Breast epithelium (tissue), 4 donors: Measurements from ENCODE around the gene NLRP6. TPM values are rescaled to one million over a fixed set of nuclear protein-coding genes. Genes with fewer than 3 reads are reported as not detected.
A peak's percentile ranks its signal among the peaks of the same experiment; 100 is the strongest.

Experiments used
- DNase-seq, 2 donors: peaks; one replicate each; pipeline ENCODE4 v3.0.0-alpha.2; 2019; ENCODE audit warnings: low spot score in 2 of 2
- H3K27ac ChIP-seq, 2 donors: fragments of 200-600 bp; sonication (generic) in 1 of 2; one replicate each; pipeline ENCODE4 v1.5.1; 2016 to 2019; ENCODE audit warnings: mild to moderate bottlenecking in 1 of 2
- H3K27me3 ChIP-seq, 2 donors: fragments of 200-600 bp; sonication (generic) in 1 of 2; one replicate each; pipeline versions ENCODE4 v1.5.1 to v1.6.0; 2017 to 2019; ENCODE audit warnings: control low read depth in 1 of 2, mild to moderate bottlenecking in 1 of 2
- H3K36me3 ChIP-seq: fragments of 200-600 bp; one replicate; pipeline ENCODE4 v1.5.1; 2019
- H3K4me1 ChIP-seq, 2 donors: fragments of 200-600 bp; sonication (generic); one replicate each; pipeline ENCODE4 v1.5.1; 2016 to 2019; ENCODE audit warnings: control low read depth in 1 of 2
- H3K4me3 ChIP-seq, 3 donors: fragments of 200-600 bp; sonication (generic); 1 replicate in 2 of 3; 2 replicates in 1 of 3; pipeline ENCODE4 v1.5.1; 2016 to 2019; ENCODE audit warnings: mild to moderate bottlenecking in 3 of 3, moderate library complexity in 2 of 3
- H3K9me3 ChIP-seq, 2 donors: fragments of 200-600 bp; sonication (generic) in 1 of 2; one replicate each; pipeline ENCODE4 v1.5.1; 2016 to 2019; ENCODE audit warnings: control low read depth in 1 of 2
- CTCF ChIP-seq, 3 donors: fragments of 450-650 bp; IDR thresholded peaks; one replicate each; pipeline ENCODE4 v1.5.1; 2016 to 2017; ENCODE audit warnings: antibody characterized with exemption in 3 of 3, mild to moderate bottlenecking in 3 of 3, moderate library complexity in 3 of 3
- POLR2A ChIP-seq: fragments of 450-650 bp; IDR thresholded peaks from one replicate; pipeline ENCODE4 v1.6.1; 2016; ENCODE audit warnings: antibody characterized with exemption, mild to moderate bottlenecking, moderate library complexity
- POLR2AphosphoS5 ChIP-seq, 3 donors: sonication (generic); formaldehyde crosslinking; IDR thresholded peaks; one replicate each; pipeline ENCODE4 v1.6.1; 2017; ENCODE audit warnings: antibody characterized with exemption in 3 of 3
- intact Hi-C: fragments of 100-400 bp; cut with DNase I; formaldehyde crosslinking; loops from one replicate; pipeline ENCODE4 v1.15.1; 2023; ENCODE audit warnings: low total_unique reads
- total RNA-seq, 3 donors: library from RNA; depleted of rRNA; stranded (reverse); fragments of >200 nt; gene quantifications; one replicate each; pipeline ENCODE4 v1.1.0, GENCODE V29; 2016

The NLRP6 gene
- total RNA-seq, 3 donors from 2014 or later: 0.59 to 3.7 (median 2.0) TPM

- no peaks in the 10 kb centered on the region for H3K9me3 ChIP-seq
- H3K36me3 ChIP-seq: no peaks in the 10 kb centered on the region
- H3K4me1 ChIP-seq: no peaks in the 10 kb centered on the region
- H3K27ac ChIP-seq: no peak overlapping the region
- no peaks in the 10 kb centered on the region for H3K27me3 ChIP-seq
- intact Hi-C loops: no loop called here
- no peak overlapping the region for H3K4me3 ChIP-seq
- TF ChIP-seq CTCF (IDR thresholded peaks at IDR 0.05): no peak
- no peak for TF ChIP-seq POLR2A
- no peak for TF ChIP-seq POLR2AphosphoS5 (IDR thresholded peaks at IDR 0.05)
- DNase-seq: no peak
Measured at GRCh38 chr11:256952-257737, 21.1 kb upstream of the NLRP6 start.

GRCh38 chr11:257766-258493 lies 20.3 kb upstream of the NLRP6 start:
- Histone ChIP-seq H3K36me3 (no peaks in the 10 kb centered on the region), H3K4me1 (no peaks in the 10 kb centered on the region), H3K9me3 (no peaks in the 10 kb centered on the region), H3K27ac (no peak overlapping the region), H3K27me3 (no peaks in the 10 kb centered on the region), H3K4me3 (no peak overlapping the region)
- intact Hi-C loops: no loop called here
- no peak for DNase-seq
- TF ChIP-seq POLR2AphosphoS5 (IDR thresholded peaks at IDR 0.05): no peak
- TF ChIP-seq POLR2A: no peak
- TF ChIP-seq CTCF (IDR thresholded peaks at IDR 0.05): peak in 1 of 3 donors; percentile 26

- intact Hi-C loops: no loop called here
- Histone ChIP-seq H3K27me3 (no peaks in the 10 kb centered on the region), H3K36me3 (no peaks in the 10 kb centered on the region), H3K4me1 (no peaks in the 10 kb centered on the region), H3K9me3 (no peaks in the 10 kb centered on the region), H3K27ac (no peak overlapping the region), H3K4me3 (no peak overlapping the region)
- DNase-seq: no peak
- TF ChIP-seq CTCF (IDR thresholded peaks at IDR 0.05) (no peak), POLR2AphosphoS5 (IDR thresholded peaks at IDR 0.05) (no peak), POLR2A (no peak)
Measured at GRCh38 chr11:259413-259812, 18.8 kb upstream of the NLRP6 start.

- TF ChIP-seq POLR2AphosphoS5 (IDR thresholded peaks at IDR 0.05): no peak
- no peak for TF ChIP-seq POLR2A
- TF ChIP-seq CTCF (IDR thresholded peaks at IDR 0.05): no peak
- intact Hi-C loops: no loop called here
- Histone ChIP-seq H3K9me3 (no peaks in the 10 kb centered on the region), H3K4me3 (no peak overlapping the region), H3K27ac (no peak overlapping the region), H3K4me1 (no peaks in the 10 kb centered on the region), H3K27me3 (no peaks in the 10 kb centered on the region), H3K36me3 (no peaks in the 10 kb centered on the region)
- DNase-seq: no peak
Measured at GRCh38 chr11:261624-262023, 16.6 kb upstream of the NLRP6 start.
